Measurements from ENCODE around the gene PPP1R10. TPM values are rescaled to one million over a fixed set of nuclear protein-coding genes. Genes with fewer than 3 reads are reported as not detected.

Gene PPP1R10
- total and polyA plus RNA-seq, 10 donors: 13.5 to 86.2 (median 67.2) TPM

DNA sequence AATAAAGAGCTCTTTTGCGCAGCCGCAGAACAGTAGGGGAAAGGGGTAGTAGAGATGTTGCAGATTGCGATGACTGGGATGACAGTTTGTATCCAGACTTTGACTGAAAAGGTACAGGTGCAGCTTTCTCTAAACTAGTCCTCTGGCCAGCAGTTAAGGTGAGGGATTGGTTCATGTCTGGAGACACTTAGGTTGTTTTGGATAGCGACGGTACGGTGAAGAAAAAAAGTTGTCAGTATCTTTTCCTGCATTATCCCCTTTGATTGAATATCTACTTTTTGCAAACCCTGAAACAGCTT lies 59.4 kb downstream of the PPP1R10 start:
- WGBS, 5 donors: 0 to 3% (median 1%) methylated on average over 6 of the region's 6 CpGs
- H3K36me3 ChIP-seq: peaks cover 0 to 53% (median 27%) of the 10 kb centered on the region in 6 donors
- no peaks in the 10 kb centered on the region for H3K9me3 ChIP-seq
- intact Hi-C loops (cut with DNase I; ENCODE audit: low total_unique reads): no loop called here
- peaks cover 21 to 54% (median 35%) of the 10 kb centered on the region in 6 donors for H3K4me1 ChIP-seq
- peak overlapping the region; percentile 98 to 100 (median 99) for H3K27ac ChIP-seq
- DNase-seq: no peak
- TF ChIP-seq POLR2A (IDR thresholded peaks at IDR 0.05) (no peak), POLR2AphosphoS5 (IDR thresholded peaks at IDR 0.05) (no peak)
- TF ChIP-seq, protein P1, sequence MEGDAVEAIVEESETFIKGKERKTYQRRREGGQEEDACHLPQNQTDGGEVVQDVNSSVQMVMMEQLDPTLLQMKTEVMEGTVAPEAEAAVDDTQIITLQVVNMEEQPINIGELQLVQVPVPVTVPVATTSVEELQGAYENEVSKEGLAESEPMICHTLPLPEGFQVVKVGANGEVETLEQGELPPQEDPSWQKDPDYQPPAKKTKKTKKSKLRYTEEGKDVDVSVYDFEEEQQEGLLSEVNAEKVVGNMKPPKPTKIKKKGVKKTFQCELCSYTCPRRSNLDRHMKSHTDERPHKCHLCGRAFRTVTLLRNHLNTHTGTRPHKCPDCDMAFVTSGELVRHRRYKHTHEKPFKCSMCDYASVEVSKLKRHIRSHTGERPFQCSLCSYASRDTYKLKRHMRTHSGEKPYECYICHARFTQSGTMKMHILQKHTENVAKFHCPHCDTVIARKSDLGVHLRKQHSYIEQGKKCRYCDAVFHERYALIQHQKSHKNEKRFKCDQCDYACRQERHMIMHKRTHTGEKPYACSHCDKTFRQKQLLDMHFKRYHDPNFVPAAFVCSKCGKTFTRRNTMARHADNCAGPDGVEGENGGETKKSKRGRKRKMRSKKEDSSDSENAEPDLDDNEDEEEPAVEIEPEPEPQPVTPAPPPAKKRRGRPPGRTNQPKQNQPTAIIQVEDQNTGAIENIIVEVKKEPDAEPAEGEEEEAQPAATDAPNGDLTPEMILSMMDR (IDR thresholded peaks at IDR 0.05 in 8 of 11, conservative IDR thresholded peaks at IDR 0.05 in 3 of 11): no peak
- H3K4me3 ChIP-seq: peak overlapping the region; percentile 77 to 98 (median 90)
- no peaks in the 10 kb centered on the region for H3K27me3 ChIP-seq (replicated peaks in 1 of 7)

- WGBS, 5 donors: 0 to 1% (median 0%) methylated on average over 42 of the region's 42 CpGs
- intact Hi-C loops (cut with DNase I; ENCODE audit: low total_unique reads): no loop called here
- peak within 1 kb of the TSS; percentile 98 to 100 (median 99) for H3K27ac ChIP-seq
Measured at GRCh38 chr6:30556906-30557682, 59.9 kb downstream of the PPP1R10 start, which contains the start of gene PRR3. PRR3 (plus strand) TSS chr6:30557295; CDS start chr6:30557345, 50 bp downstream.

DNA sequence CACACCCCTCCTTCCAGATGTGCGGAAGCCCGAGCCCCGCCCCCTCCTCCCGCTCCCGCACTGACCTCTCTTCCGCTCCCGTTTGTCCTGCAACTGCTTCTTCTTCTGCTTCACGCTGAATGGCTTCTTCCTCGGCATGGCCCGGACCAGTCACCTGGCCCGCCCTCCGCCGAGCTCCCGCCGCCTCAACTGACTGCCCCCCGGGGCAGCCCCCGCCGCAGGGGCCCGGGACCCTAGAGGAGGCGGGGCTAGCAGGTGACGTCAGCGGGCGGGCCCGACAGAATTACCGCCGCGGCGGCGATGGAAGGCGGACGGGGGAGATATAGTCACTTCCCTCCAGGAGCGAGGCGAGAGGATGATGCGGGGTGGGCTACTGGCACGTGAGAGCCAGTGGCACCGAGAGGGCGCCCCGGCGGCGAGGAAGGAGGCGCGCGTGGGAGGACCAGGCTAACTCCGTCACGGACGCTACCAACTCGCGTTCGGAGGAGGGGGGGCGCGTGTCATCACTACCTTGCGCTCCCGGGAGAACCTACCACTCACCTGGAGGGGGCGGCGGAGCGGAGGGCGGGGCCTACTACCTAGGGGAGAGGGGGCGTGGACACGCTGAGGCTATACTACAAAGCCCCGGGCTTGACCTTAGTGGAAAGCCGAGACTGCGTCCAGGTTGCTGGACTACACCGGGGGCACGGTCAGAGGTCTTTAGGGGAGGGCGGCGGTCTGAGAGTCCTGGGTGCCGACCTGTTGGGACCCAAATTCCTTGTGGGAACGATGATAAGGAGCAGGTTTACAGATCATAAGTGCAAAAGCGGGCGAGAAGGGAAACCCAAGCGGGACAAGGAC lies 60.8 kb downstream of the PPP1R10 start, which contains the start of gene GNL1:
Gene GNL1, minus strand, starts transcription at position 424 of the 840 bp plus-strand sequence. Its CDS starts 286 bp downstream, at position 138.
- H3K9me3 ChIP-seq: no peaks in the 10 kb centered on the region
- peaks cover 0 to 55% (median 32%) of the 10 kb centered on the region in 6 donors for H3K36me3 ChIP-seq
- peaks cover 21 to 54% (median 35%) of the 10 kb centered on the region in 6 donors for H3K4me1 ChIP-seq
- TF ChIP-seq, protein P1 (IDR thresholded peaks at IDR 0.05 in 8 of 11, conservative IDR thresholded peaks at IDR 0.05 in 3 of 11): peak in 5 of 11 experiments; percentile 6 to 51 (median 30)
- TF ChIP-seq POLR2AphosphoS5 (IDR thresholded peaks at IDR 0.05) (peak; percentile 87 to 94 (median 92)), POLR2A (IDR thresholded peaks at IDR 0.05) (no peak)
- DNase-seq: peak; percentile 99
- intact Hi-C loops (cut with DNase I; ENCODE audit: low total_unique reads): no loop called here
- 0 to 2% (median 1%) methylated on average over 56 to 71 of the region's 71 CpGs for WGBS, 5 donors
- H3K4me3 ChIP-seq: peak within 1 kb of the TSS; percentile 77 to 98 (median 90)
- no peaks in the 10 kb centered on the region for H3K27me3 ChIP-seq (replicated peaks in 1 of 7)
- H3K27ac ChIP-seq: peak within 1 kb of the TSS; percentile 98 to 100 (median 99)

More at GRCh38 chr6:30556906-30557682, 59.9 kb downstream of the PPP1R10 start, which contains the start of gene PRR3:
- H3K4me3 ChIP-seq: peak within 1 kb of the TSS; percentile 77 to 98 (median 90)
- peaks cover 21 to 54% (median 35%) of the 10 kb centered on the region in 6 donors for H3K4me1 ChIP-seq
- no peaks in the 10 kb centered on the region for H3K9me3 ChIP-seq
- peaks cover 0 to 53% (median 27%) of the 10 kb centered on the region in 6 donors for H3K36me3 ChIP-seq
- peak; percentile 96 for DNase-seq
- no peaks in the 10 kb centered on the region for H3K27me3 ChIP-seq (replicated peaks in 1 of 7)
- TF ChIP-seq POLR2AphosphoS5 (IDR thresholded peaks at IDR 0.05) (peak; percentile 75 to 86 (median 84)), POLR2A (IDR thresholded peaks at IDR 0.05) (peak in 1 of 3 donors; percentile 5)
- TF ChIP-seq, protein P1 (IDR thresholded peaks at IDR 0.05 in 8 of 11, conservative IDR thresholded peaks at IDR 0.05 in 3 of 11): no peak
